Measurements from ENCODE around the gene FBN2.
"Not testable (repeated sequence)": the region's sequence is repeated elsewhere in the genome, so short reads cannot be mapped to it uniquely, and the experiment has no call there.

Gene FBN2

GRCh38 chr5:128441165-128441564 is 96.9 kb downstream of the FBN2 start:
- DNase-seq (ENCODE audit: low read depth) = no peak
- no peak overlapping the region for H3K4me3 ChIP-seq (ENCODE audit: low read depth, low read length)

GRCh38 chr5:128436749-128437188 is 101.3 kb downstream of the FBN2 start:
- no peak overlapping the region for H3K4me3 ChIP-seq (ENCODE audit: low read depth, low read length)
- peak; percentile 47 for DNase-seq (ENCODE audit: low read depth)

- no peak overlapping the region for H3K4me3 ChIP-seq (ENCODE audit: low read depth, low read length)
- DNase-seq (ENCODE audit: low read depth) = no peak
These were observed 102.2 kb downstream of the FBN2 start for GRCh38 chr5:128435861-128436260.

GRCh38 chr5:128434993-128435392 is 103.1 kb downstream of the FBN2 start:
- H3K4me3 ChIP-seq (ENCODE audit: low read depth, low read length) = no peak overlapping the region
- no peak for DNase-seq (ENCODE audit: low read depth)

GRCh38 chr5:128432913-128433440 is 105.1 kb downstream of the FBN2 start:
- no peak for DNase-seq (ENCODE audit: low read depth)
- no peak overlapping the region for H3K4me3 ChIP-seq (ENCODE audit: low read depth, low read length)

- H3K4me3 ChIP-seq (ENCODE audit: low read depth, low read length) = no peak overlapping the region
- DNase-seq (ENCODE audit: low read depth) = peak; percentile 10
These were observed 110.1 kb downstream of the FBN2 start for GRCh38 chr5:128427921-128428320.

- no peak for DNase-seq (ENCODE audit: low read depth)
- no peak overlapping the region for H3K4me3 ChIP-seq (ENCODE audit: low read depth, low read length)
These were observed 111.9 kb downstream of the FBN2 start for GRCh38 chr5:128426090-128426534.

GRCh38 chr5:128424646-128425045 is 113.4 kb downstream of the FBN2 start:
- no peak for DNase-seq (ENCODE audit: low read depth)

GRCh38 chr5:128422612-128423011 is 115.4 kb downstream of the FBN2 start:
- DNase-seq (ENCODE audit: low read depth) = no peak
- no peak overlapping the region for H3K4me3 ChIP-seq (ENCODE audit: low read depth, low read length)

More at GRCh38 chr5:128424646-128425045, 113.4 kb downstream of the FBN2 start:
- no peak overlapping the region for H3K4me3 ChIP-seq (ENCODE audit: low read depth, low read length)

GRCh38 chr5:128414469-128414868 is 123.6 kb downstream of the FBN2 start:
- DNase-seq (ENCODE audit: low read depth) = no peak
- no peak overlapping the region for H3K4me3 ChIP-seq (ENCODE audit: low read depth, low read length)

- no peak overlapping the region for H3K4me3 ChIP-seq (ENCODE audit: low read depth, low read length)
- DNase-seq (ENCODE audit: low read depth) = no peak
These were observed 124.7 kb downstream of the FBN2 start for GRCh38 chr5:128413356-128413755.

GRCh38 chr5:128412145-128412930 is 125.7 kb downstream of the FBN2 start:
- DNase-seq (ENCODE audit: low read depth) = no peak
- no peak overlapping the region for H3K4me3 ChIP-seq (ENCODE audit: low read depth, low read length)

GRCh38 chr5:128409166-128409800 is 128.8 kb downstream of the FBN2 start:
- H3K4me3 ChIP-seq (ENCODE audit: low read depth, low read length) = no peak overlapping the region
- no peak for DNase-seq (ENCODE audit: low read depth)

GRCh38 chr5:128408622-128409021 is 129.4 kb downstream of the FBN2 start:
- no peak for DNase-seq (ENCODE audit: low read depth)

GRCh38 chr5:128407944-128408343 is 130.1 kb downstream of the FBN2 start:
- DNase-seq (ENCODE audit: low read depth) = no peak
- no peak overlapping the region for H3K4me3 ChIP-seq (ENCODE audit: low read depth, low read length)

More at GRCh38 chr5:128408622-128409021, 129.4 kb downstream of the FBN2 start:
- H3K4me3 ChIP-seq (ENCODE audit: low read depth, low read length) = no peak overlapping the region

GRCh38 chr5:128406803-128407202 is 131.2 kb downstream of the FBN2 start:
- DNase-seq (ENCODE audit: low read depth) = no peak
- H3K4me3 ChIP-seq (ENCODE audit: low read depth, low read length) = no peak overlapping the region

GRCh38 chr5:128405159-128405558 is 132.9 kb downstream of the FBN2 start:
- H3K4me3 ChIP-seq (ENCODE audit: low read depth, low read length) = no peak overlapping the region
- no peak for DNase-seq (ENCODE audit: low read depth)

- DNase-seq (ENCODE audit: low read depth) = no peak
- no peak overlapping the region for H3K4me3 ChIP-seq (ENCODE audit: low read depth, low read length)
These were observed 134.7 kb downstream of the FBN2 start for GRCh38 chr5:128403333-128403732.

GRCh38 chr5:128402506-128402905 is 135.5 kb downstream of the FBN2 start:
- H3K4me3 ChIP-seq (ENCODE audit: low read depth, low read length) = no peak overlapping the region
- no peak for DNase-seq (ENCODE audit: low read depth)

- H3K4me3 ChIP-seq (ENCODE audit: low read depth, low read length); DNase-seq (ENCODE audit: low read depth): not testable (repeated sequence)
These were observed 137.3 kb downstream of the FBN2 start for GRCh38 chr5:128400766-128401165.

GRCh38 chr5:128399111-128399510 is 138.9 kb downstream of the FBN2 start:
- no peak for DNase-seq (ENCODE audit: low read depth)
- no peak overlapping the region for H3K4me3 ChIP-seq (ENCODE audit: low read depth, low read length)

Data from skeletal muscle cell (primary cell).